Retinal pigment epithelial cell (primary cell): ENCODE data around the gene C6orf163.
"Not testable (repeated sequence)": the region's sequence is repeated elsewhere in the genome, so short reads cannot be mapped to it uniquely, and the experiment has no call there.

Source experiments
- DNase-seq: peaks from one replicate; pipeline ENCODE4 v3.0.0-alpha.2; 2010; ENCODE audit warnings: low read depth
- H3K4me3 ChIP-seq: 2 replicates; pipeline ENCODE4 v1.5.1; 2011; ENCODE audit warnings: mild to moderate bottlenecking, low read length, control low read depth, moderate library complexity
- TF ChIP-seq, protein P1 (sequence below): conservative IDR thresholded peaks from 2 replicates; pipeline ENCODE4 v1.5.1; 2011; ENCODE audit warnings: low read depth, low read length, control low read depth, inconsistent platforms

Gene C6orf163

DNA sequence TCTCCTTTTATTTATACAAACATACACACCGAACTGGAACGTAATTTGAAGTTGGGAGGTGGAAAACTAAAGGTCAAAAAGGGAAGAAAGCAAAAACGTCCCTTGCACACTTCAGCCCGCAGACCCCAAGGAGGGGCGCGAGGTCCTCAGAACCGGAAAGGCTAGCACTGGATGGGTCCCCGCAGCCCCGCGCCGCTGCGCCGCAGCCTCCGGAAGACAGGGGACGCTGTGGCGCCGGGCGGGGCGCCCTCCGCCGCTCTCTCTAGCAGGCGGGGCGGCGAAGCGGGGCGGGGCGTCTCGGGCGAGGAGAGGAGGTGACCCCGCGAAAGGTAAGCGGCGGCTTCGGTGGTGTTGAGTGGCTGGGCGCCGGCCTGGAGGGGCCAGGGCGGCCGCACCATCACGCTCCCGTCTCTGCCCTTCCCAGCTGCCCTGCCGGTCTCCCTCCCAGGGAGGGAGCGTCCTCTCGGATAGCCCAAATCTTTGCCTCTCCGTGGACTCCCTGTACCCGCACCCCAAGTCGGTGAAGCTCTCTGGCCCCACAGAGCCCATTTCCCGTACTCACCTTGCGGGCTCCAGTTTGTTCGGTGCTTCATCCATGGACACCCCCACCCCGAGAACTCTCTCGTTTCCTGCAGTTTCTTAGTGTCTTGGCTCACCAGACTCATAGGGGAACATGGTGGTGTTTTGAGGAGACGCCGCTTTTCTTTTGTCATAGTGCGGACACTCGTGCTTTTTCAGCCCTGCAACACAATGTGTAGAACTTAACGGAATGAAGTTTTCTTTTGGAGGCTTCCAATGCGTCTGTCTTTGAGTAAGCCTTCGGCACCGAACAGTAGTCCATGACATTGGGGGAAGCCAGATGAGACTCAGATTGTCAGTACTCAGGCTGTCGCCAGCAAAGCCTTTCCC is 22.1 kb upstream of the C6orf163 start, which contains the start of gene SMIM8:
TSS of gene SMIM8 (plus strand) at position 285 of the 909 bp plus-strand sequence. CDS start 14,444 bp downstream, outside the sequence.
- peak within 1 kb of the TSS; percentile 99 for H3K4me3 ChIP-seq
- TF ChIP-seq, protein P1, sequence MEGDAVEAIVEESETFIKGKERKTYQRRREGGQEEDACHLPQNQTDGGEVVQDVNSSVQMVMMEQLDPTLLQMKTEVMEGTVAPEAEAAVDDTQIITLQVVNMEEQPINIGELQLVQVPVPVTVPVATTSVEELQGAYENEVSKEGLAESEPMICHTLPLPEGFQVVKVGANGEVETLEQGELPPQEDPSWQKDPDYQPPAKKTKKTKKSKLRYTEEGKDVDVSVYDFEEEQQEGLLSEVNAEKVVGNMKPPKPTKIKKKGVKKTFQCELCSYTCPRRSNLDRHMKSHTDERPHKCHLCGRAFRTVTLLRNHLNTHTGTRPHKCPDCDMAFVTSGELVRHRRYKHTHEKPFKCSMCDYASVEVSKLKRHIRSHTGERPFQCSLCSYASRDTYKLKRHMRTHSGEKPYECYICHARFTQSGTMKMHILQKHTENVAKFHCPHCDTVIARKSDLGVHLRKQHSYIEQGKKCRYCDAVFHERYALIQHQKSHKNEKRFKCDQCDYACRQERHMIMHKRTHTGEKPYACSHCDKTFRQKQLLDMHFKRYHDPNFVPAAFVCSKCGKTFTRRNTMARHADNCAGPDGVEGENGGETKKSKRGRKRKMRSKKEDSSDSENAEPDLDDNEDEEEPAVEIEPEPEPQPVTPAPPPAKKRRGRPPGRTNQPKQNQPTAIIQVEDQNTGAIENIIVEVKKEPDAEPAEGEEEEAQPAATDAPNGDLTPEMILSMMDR, result peak; percentile 90
- DNase-seq, result no peak

DNA sequence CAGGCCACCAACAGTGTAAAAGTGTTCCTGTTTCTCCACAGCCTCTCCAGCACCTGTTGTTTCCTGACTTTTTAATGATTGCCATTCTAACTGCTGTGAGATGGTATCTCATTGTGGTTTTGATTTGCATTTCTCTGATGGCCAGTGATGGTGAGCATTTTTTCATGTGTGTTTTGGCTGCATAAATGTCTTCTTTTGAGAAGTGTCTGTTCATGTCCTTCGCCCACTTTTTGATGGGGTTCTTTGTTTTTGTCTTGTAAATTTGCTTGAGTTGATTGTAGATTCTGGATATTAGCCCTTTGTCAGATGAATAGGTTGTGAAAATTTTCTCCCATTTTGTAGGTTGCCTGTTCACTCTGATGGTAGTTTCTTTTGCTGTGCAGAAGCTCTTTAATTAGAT is 20.7 kb upstream of the C6orf163 start:
- not testable (repeated sequence) for H3K4me3 ChIP-seq, DNase-seq

DNA sequence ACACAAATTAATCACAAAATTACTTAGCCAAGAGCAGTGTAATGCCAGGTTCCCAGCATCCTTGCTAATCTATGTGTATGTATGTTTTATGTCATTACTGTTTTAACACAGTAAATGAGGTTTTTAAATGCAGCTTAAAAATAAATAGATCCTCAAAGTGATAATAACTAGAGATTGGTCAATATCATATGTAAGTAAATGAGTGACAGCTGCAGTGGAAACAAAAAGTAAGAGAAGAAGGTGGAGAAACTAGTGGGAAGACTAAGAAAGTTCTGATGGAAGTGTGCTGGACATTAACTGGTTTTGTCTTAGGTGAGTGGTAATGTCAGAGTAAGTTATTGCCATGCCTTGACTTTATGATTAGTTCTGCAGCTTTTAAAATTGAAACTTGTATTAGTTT is 13.7 kb upstream of the C6orf163 start:
- no peak for DNase-seq
- TF ChIP-seq, protein P1, result no peak
- H3K4me3 ChIP-seq, result no peak overlapping the region

- TF ChIP-seq, protein P1, result no peak
- H3K4me3 ChIP-seq, result no peak overlapping the region
- DNase-seq, result no peak
These were observed 11.6 kb upstream of the C6orf163 start for GRCh38 chr6:87333033-87333432.

DNA sequence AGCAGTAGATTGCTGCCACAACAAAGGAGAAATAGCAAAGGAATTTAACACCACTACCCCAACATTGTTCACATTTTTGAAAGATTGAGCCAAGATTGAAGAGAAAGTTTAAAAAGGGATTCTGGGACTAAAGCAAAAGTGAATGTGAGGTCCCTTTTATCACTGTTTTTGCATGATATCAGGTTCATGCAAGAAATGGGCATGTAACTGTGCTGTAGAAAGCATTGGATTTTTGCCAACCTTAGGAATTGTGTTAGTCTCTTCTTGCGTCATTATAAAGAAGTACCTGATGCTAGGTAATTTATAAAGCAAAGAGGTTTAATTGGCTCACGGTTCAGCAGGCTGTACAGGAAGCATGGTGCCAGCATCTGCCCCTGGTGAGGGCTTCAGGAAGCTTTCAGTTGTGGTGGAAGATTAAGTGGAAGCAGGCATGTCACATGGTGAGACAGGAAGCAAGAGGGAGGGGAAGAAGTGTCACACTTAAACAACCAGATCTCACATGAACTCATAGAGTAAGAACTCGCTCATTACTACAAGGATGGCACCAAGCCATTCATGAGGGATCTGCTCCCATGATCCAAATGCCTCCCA is 10.9 kb upstream of the C6orf163 start:
- TF ChIP-seq, protein P1, result no peak
- DNase-seq, result peak; percentile 59
- H3K4me3 ChIP-seq, result no peak overlapping the region

GRCh38 chr6:87334683-87335082 is 9.9 kb upstream of the C6orf163 start:
- no peak for DNase-seq
- TF ChIP-seq, protein P1, result no peak
- H3K4me3 ChIP-seq, result no peak overlapping the region

- H3K4me3 ChIP-seq, result no peak overlapping the region
- DNase-seq, result no peak
- TF ChIP-seq, protein P1, result no peak
These were observed 8.2 kb upstream of the C6orf163 start for GRCh38 chr6:87336367-87336766.
